GM18499 (cell line): ENCODE data around the gene EFCC1.

Experiments
- ATAC-seq: cut with Tn5 transposase; IDR thresholded peaks from one replicate; pipeline ENCODE4 v1.9.1; 2021; ENCODE audit warnings: moderate number of reproducible peaks; ENCODE audit not compliant: insufficient read depth, unreplicated experiment

Gene EFCC1

GRCh38 chr3:129030611-129031010 is 29.5 kb downstream of the EFCC1 start:
- no peak for ATAC-seq

GRCh38 chr3:129031476-129032215 is 30.5 kb downstream of the EFCC1 start:
- no peak for ATAC-seq

- no peak for ATAC-seq
Measured at GRCh38 chr3:129032716-129033115, 31.6 kb downstream of the EFCC1 start.

- no peak for ATAC-seq
Measured at GRCh38 chr3:129033151-129033550, 32.0 kb downstream of the EFCC1 start.

GRCh38 chr3:129033633-129034321 is 32.7 kb downstream of the EFCC1 start:
- no peak for ATAC-seq

GRCh38 chr3:129034642-129035041 is 33.5 kb downstream of the EFCC1 start:
- no peak for ATAC-seq

- no peak for ATAC-seq
Measured at GRCh38 chr3:129035360-129036221, 34.5 kb downstream of the EFCC1 start.

GRCh38 chr3:129036222-129037092 is 35.4 kb downstream of the EFCC1 start:
- ATAC-seq: no peak

GRCh38 chr3:129037093-129037419 is 36.0 kb downstream of the EFCC1 start:
- no peak for ATAC-seq

GRCh38 chr3:129038121-129038855 is 37.2 kb downstream of the EFCC1 start:
- no peak for ATAC-seq

- ATAC-seq: no peak
Measured at GRCh38 chr3:129039271-129040038, 38.4 kb downstream of the EFCC1 start.

- no peak for ATAC-seq
Measured at GRCh38 chr3:129040039-129040336, 38.9 kb downstream of the EFCC1 start.

- no peak for ATAC-seq
Measured at GRCh38 chr3:129040579-129041300, 39.6 kb downstream of the EFCC1 start.

GRCh38 chr3:129045675-129046036 is 44.6 kb downstream of the EFCC1 start:
- ATAC-seq: no peak

- no peak for ATAC-seq
Measured at GRCh38 chr3:129046037-129046731, 45.1 kb downstream of the EFCC1 start.

- ATAC-seq: no peak
Measured at GRCh38 chr3:129046732-129047552, 45.8 kb downstream of the EFCC1 start.

- ATAC-seq: no peak
Measured at GRCh38 chr3:129047553-129047839, 46.4 kb downstream of the EFCC1 start.
